Rectal smooth muscle tissue (tissue), 1 donor: Measurements from ENCODE around the gene MSLN.

Experiments used
- H3K27ac ChIP-seq: one replicate; pipeline ENCODE4 v1.7.0; 2013; ENCODE audit warnings: low read depth, low read length, inconsistent platforms
- H3K27me3 ChIP-seq: one replicate; pipeline ENCODE4 v1.7.0; 2013; ENCODE audit warnings: low read length; ENCODE audit not compliant: control insufficient read depth, insufficient read depth
- H3K36me3 ChIP-seq: one replicate; pipeline ENCODE4 v1.7.0; 2013; ENCODE audit warnings: low read length; ENCODE audit not compliant: control insufficient read depth, insufficient read depth
- H3K4me1 ChIP-seq: one replicate; pipeline ENCODE4 v1.7.0; 2013; ENCODE audit warnings: low read length; ENCODE audit not compliant: control insufficient read depth, insufficient read depth
- H3K4me3 ChIP-seq: one replicate; pipeline ENCODE4 v1.7.0; 2013; ENCODE audit warnings: low read length
- H3K9ac ChIP-seq: one replicate; pipeline ENCODE4 v1.7.0; 2013; ENCODE audit warnings: low read length

Gene MSLN

DNA sequence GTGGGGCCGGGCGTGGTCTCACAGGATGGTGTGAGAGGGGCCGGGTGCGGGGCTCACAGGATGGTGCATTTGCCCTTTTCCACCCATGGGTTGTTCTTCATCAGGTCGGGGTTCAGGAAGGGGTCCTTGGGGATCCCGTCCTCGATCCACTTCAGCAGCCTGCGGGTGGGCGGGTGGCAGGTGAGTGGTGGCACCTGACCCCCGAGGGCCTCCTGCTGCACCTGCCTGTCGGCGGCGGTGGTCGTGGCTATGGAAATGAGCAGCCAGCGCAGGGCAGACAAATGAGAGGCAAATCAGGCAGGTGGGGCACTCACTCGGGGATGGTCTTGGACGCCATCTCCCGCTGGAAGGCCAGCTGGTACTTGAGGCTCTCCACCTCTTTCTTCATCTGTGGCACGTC, 38.1 kb downstream of the MSLN start:
- H3K4me3 ChIP-seq: no peak overlapping the region
- no peaks in the 10 kb centered on the region for H3K4me1 ChIP-seq
- no peak overlapping the region for H3K27ac ChIP-seq

DNA sequence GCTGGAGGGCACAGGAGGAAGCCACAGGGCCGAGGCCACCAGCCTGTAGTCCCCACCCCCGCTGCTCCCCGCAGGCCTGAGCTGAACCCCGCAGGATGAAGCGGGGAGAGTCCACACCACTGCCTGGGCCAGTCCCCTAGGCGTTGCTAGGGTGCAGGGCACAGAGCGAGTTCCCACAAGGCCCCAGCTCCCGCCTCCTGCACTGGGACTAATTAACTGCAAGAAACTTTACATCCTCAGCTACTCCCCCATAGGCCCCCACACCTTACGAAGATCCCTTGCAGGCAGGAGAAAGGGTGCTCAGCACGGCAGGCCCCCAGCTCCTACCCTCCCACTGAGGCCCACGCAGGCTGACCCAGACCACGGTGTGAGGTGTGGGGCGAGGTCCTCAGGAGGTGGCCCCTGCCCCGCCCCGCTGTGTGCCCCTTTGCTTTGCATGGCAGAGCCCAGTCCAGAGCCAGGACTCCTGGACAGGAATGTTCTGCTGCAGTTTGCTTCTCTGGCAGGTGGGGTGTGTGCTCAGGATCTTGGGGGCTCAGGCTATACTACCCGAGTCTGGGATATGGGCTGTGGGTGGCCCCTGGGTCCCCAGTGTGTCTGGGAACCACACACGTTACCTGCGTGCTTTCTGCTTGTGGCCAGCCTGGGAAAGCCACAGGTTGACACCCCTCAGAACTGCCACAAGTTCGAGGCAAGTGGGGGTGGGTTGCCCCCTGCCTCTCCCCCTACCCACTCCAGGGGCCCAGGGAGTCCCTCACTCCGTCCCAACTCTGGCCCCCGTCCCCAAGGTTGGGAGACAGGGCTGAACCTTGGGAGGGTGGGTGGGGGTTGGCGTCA, 38.8 kb downstream of the MSLN start:
- Histone ChIP-seq H3K9ac (no peak overlapping the region), H3K36me3 (no peaks in the 10 kb centered on the region), H3K27me3 (peaks cover 15% of the 10 kb centered on the region), H3K4me1 (no peaks in the 10 kb centered on the region), H3K4me3 (no peak overlapping the region), H3K27ac (no peak overlapping the region)

More for the DNA sequence above, 38.1 kb downstream of the MSLN start:
- Histone ChIP-seq H3K9ac (no peak overlapping the region), H3K27me3 (peaks cover 15% of the 10 kb centered on the region), H3K36me3 (no peaks in the 10 kb centered on the region)

DNA sequence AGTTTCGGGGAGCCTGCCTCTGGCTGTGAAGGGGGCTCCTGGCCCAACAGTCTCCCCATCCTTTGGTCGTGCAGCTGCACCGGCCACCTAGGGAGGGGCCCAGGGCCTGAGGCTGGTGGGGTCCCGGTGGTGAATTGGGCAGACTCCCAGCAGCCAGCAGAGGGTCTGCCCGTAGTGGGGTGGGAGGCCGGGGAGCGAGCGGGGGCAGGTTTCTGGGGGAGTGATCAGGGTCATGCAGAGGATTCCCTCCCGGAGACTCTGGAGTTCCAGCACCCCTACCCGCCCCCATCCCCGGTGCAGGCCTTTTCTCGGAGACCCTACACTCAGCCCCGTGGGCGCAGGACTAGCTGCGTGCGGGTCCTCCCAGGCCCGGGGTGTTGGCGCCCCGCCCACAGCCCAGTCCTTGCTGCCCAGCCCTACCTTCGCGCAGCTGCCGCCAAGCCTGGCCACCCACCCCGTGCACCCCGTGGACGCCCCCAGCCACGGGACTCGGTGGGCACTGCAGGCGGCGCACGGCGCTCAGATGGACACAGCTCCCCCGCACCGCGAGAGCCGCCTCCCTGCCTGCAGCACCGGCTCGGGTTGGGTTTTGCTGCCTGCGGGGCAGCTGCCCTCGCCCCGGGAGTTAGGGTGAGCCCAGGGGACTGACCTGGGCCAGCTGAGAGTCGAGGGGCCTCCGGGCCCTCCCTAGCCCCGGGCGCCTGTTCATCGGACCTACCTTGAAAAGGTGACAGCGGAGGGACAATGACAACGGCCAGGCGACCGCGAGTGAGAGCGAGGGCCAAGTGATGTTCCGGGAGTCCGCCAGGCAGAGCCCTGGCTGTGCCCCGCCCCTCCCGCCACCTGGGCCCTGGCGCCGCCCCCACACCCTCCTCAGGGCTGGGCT, 39.7 kb downstream of the MSLN start, which contains the start of gene GNG13:
Gene GNG13, minus strand, starts transcription at position 787 of the 886 bp plus-strand sequence. CDS start 1,657 bp downstream, outside the sequence.
- Histone ChIP-seq H3K9ac (no peak within 1 kb of the TSS), H3K4me1 (no peaks in the 10 kb centered on the region), H3K27me3 (peaks cover 15% of the 10 kb centered on the region), H3K36me3 (no peaks in the 10 kb centered on the region), H3K4me3 (no peak within 1 kb of the TSS), H3K27ac (no peak within 1 kb of the TSS)

DNA sequence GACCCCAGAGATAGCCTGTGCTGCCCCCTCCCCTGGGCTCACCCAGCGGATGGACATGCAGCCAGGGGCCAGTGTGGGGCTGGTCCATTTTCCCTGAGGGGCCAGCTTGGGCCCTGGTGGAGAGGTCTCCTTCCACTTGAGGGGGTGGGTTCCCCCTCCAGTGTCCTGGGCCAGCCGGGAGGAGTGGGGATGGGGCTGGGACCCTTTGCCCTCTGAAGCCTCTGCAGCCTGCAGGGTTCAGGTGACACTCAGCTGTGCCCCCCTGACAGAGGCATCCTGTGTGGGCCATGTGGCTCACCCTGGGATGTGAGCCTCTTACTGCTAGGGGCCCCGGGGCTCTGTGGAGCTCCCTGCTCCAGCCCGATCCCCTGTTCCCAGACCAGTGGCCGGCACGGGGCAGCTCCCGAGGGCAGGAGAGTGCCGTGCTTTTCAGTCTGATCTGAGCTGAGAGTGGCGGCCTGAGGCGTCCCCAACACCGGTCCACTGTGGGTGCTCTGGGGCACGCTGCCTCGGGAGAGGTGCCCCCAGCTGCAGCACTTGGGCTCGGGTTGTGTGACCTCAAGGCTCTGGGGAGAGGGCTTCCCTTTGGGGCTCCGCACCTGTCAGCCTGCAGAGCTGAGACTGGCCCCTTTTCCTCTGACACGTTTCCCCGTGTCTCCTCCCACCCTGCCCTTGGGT, 40.4 kb downstream of the MSLN start:
- Histone ChIP-seq H3K36me3 (no peaks in the 10 kb centered on the region), H3K27ac (no peak overlapping the region), H3K4me1 (no peaks in the 10 kb centered on the region), H3K4me3 (no peak overlapping the region), H3K27me3 (peaks cover 15% of the 10 kb centered on the region), H3K9ac (no peak overlapping the region)

DNA sequence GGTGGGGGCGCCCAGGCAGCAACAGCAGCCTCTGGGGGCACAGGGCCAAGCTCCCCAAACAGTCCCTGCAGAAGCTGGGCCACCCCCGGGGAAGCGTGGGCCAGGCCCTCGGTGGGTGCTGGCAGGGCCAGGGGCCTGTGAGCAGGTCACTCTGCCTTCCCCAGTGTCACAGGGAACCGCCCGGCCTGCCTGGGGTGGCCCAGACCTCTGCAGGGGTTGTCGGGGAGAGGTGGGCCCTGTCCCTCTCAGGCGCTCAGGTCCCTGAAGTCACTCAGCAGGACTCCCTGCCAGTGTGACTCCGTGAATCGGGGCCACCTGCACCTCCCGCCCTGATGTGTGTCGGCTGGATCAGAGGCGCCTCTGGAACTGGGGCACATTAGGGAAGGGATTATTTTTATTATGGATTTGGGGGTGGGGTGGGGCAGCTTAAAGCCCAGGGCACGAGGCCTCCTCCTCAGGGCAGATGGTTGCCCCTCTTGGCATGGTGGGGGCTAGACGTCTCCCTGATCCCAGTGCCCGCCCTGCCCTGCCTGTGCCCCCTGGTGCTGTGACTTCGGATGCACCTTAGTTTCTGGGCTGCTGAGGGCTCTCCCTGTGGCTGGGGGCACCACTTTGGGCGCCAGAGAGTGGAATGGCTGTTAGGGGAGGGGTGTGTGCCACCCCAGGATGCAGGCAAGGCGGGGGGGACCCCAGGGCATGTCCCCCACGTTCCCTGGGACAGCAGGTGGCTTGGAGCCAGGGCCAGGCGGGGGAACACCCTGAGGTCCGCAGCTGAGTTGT, 41.2 kb downstream of the MSLN start:
- H3K4me1 ChIP-seq: no peaks in the 10 kb centered on the region
- peaks cover 15% of the 10 kb centered on the region for H3K27me3 ChIP-seq
- no peak overlapping the region for H3K27ac ChIP-seq
- no peak overlapping the region for H3K9ac ChIP-seq
- H3K36me3 ChIP-seq: no peaks in the 10 kb centered on the region
- no peak overlapping the region for H3K4me3 ChIP-seq

DNA sequence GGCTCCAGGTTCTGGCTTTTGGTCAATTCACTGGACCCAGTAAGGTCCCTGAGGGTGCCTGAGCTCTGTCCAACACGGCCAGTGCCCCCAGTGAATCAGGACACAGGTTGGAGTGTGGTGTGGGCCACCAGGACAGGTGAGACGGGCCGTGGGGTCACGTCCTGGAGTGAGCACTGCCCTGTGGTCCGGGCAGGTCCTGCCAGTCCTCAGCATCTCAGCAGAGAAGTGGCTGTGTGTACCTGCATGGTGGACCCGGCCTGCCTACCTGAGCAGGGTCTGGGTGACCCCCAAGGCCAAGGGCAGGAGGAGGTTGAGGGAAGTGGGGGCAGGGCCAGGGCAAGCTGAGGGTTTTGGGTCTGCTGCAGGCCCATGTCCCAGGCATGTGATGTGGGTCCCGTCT, 41.9 kb downstream of the MSLN start:
- no peaks in the 10 kb centered on the region for H3K36me3 ChIP-seq
- no peak overlapping the region for H3K9ac ChIP-seq
- no peaks in the 10 kb centered on the region for H3K4me1 ChIP-seq
- H3K27me3 ChIP-seq: peaks cover 15% of the 10 kb centered on the region
- H3K4me3 ChIP-seq: no peak overlapping the region
- no peak overlapping the region for H3K27ac ChIP-seq

DNA sequence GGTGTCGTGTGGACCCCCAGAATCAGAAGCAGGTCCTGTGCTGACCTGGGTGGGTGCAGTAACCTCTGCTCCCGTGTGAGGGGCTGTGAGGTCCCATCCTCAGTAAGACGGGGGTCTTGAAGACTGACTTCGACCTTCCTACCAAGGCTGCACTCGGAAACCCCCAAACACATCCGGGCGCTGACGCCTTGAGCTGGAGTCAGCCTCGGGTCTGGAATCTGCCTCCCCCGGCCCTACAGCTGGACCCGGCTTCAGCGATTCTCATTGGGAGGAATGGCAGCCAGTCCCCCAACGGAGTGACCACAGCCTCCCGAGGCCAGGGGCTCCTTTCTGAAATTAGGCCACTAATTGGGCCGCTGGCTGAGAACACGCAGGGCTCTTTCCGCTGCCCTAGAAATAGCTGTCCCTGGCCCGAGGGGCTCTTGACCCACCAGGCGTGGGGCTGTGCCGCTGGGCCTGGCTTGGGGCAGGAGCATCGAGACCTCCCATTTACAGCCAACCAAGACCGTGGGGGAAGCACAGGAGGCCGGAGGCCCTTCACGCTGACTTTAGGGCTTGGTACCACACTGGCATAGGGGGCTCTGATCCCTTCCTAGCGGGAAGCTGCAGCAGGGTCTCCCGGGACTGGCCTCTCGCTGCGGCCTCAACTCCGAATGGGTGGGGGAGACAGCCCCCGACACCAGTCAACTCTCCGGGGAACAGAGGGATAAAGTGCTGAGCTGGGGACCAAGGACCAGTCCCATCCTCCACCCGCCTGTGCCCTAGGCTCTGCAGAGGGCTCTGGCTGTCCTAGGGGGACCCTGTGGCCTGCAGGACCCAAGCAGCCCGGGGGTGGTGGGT, 42.6 kb downstream of the MSLN start:
- Histone ChIP-seq H3K27me3 (peaks cover 15% of the 10 kb centered on the region), H3K36me3 (no peaks in the 10 kb centered on the region), H3K27ac (no peak overlapping the region), H3K4me1 (no peaks in the 10 kb centered on the region), H3K9ac (no peak overlapping the region), H3K4me3 (no peak overlapping the region)

DNA sequence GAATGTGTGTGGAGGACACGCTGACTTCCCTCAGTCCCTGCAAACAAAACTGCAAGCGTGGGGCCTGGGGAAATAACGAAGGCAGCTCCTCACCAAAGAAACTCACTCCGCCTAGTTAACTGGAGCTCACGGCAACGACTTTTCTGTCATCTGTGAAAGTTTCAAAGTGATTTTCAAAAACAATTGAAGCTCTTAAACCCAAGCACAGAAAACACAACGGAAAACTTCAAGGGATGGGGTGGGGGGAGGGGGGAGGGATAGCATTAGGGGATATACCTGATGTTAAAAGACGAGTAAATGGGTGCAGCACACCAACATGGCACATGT, 43.2 kb downstream of the MSLN start:
- peaks cover 15% of the 10 kb centered on the region for H3K27me3 ChIP-seq
- H3K27ac ChIP-seq: no peak overlapping the region
- H3K4me3 ChIP-seq: no peak overlapping the region
- peaks cover 4% of the 10 kb centered on the region for H3K4me1 ChIP-seq
- no peak overlapping the region for H3K9ac ChIP-seq
- H3K36me3 ChIP-seq: no peaks in the 10 kb centered on the region

DNA sequence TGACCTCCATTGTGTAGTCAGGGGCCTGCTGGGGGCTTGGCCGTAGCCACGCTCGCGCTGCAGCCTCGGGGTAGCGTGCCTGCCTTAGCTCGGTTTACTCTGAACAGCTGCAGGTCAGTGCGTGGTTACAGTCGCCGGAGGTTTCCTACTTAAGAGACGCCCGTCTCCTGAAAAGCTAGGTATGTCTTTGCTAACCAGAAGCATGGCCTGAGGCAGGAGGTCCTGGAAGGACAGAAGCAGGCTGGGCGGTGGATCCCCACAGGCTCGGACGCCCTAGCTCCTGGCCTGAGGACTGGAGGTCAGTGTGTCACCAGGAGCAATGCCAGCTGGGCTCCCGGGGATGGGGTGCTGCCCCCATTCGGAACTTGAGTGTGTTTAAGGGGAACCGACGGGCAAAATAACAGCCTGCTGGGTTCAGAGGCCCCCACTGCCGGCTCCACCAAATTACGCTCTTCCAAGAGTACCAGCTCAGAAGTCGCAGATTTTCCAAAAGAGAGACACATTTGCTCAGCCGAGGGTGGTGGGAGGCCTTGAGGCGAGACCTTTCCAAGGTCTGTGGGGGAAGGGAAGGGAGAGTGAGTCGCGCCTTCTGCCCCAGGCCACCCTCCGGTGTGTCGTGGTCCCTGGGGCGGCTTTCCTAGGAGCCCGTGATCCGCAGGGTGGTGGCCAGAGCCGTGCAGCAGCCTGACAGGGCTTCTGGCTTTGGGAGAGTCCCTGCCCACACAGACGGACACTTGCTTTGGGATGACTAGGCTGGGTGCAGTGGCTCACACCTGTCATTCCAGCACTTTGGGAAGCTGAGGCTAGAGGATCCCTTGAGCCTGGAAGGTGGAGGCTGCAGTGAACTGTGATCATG, 43.9 kb downstream of the MSLN start:
- Histone ChIP-seq H3K4me1 (peaks cover 4% of the 10 kb centered on the region), H3K9ac (no peak overlapping the region), H3K27me3 (peaks cover 15% of the 10 kb centered on the region), H3K36me3 (no peaks in the 10 kb centered on the region), H3K4me3 (no peak overlapping the region), H3K27ac (no peak overlapping the region)

DNA sequence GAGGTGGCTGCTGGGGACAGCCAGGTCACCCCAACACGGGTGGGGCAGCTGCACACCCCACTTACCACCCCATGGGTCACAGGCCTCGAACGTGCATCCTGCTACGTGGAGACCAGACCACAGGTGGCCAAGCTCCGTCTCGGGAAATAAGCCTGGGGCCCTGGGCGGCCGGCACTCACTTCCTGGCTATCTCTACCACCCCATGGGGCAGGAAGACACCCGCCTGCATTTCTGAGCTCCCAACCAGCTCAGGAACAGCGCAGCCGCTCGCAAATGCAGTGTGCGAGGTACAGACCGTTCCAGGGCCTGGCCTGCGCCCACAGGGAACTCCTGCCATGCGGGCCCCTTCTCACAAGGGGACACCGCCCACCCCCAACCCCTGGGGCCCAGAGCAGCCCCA, 44.9 kb downstream of the MSLN start:
- Histone ChIP-seq H3K4me1 (peaks cover 4% of the 10 kb centered on the region), H3K9ac (no peak overlapping the region), H3K36me3 (no peaks in the 10 kb centered on the region), H3K27me3 (peaks cover 12% of the 10 kb centered on the region), H3K27ac (no peak overlapping the region), H3K4me3 (no peak overlapping the region)
